Kasumi-1 (cell line): ENCODE data around the gene PHLDA2.

Source experiments
- DNase-seq, 2 experiments: peaks; one replicate each; lab custom pipeline; 2025; lab: John Stamatoyannopoulos, UW

Gene PHLDA2

GRCh38 chr11:2881981-2882375 is 47.2 kb downstream of the PHLDA2 start:
- DNase-seq, result no peak

- DNase-seq, result no peak
Measured at GRCh38 chr11:2881076-2881980, 47.9 kb downstream of the PHLDA2 start.

- DNase-seq, result no peak
Measured at GRCh38 chr11:2880646-2881045, 48.6 kb downstream of the PHLDA2 start.

GRCh38 chr11:2878782-2879181 is 50.4 kb downstream of the PHLDA2 start:
- no peak for DNase-seq
